BLaER1 (cell line): Measurements from ENCODE around the gene CACNA1C.
A peak's percentile ranks its signal among the peaks of the same experiment; 100 is the strongest.
"Not testable (repeated sequence)": the region's sequence is repeated elsewhere in the genome, so short reads cannot be mapped to it uniquely, and the experiment has no call there.

Source experiments
- H3K27ac ChIP-seq: shearing (Covaris generic); formaldehyde crosslinking; 2 replicates; pipeline ENCODE4 v1.8.1; 2022
- H3K27me3 ChIP-seq: shearing (Covaris generic); formaldehyde crosslinking; 2 replicates; pipeline ENCODE4 v1.8.1; 2022
- H3K36me3 ChIP-seq: shearing (Covaris generic); formaldehyde crosslinking; 2 replicates; pipeline ENCODE4 v1.8.1; 2022
- H3K4me1 ChIP-seq: shearing (Covaris generic); formaldehyde crosslinking; 2 replicates; pipeline ENCODE4 v1.8.1; 2022
- H3K4me2 ChIP-seq: shearing (Covaris generic); formaldehyde crosslinking; 2 replicates; pipeline ENCODE4 v1.8.1; 2022
- H3K4me3 ChIP-seq: shearing (Covaris generic); formaldehyde crosslinking; 2 replicates; pipeline ENCODE4 v1.8.1; 2022
- H3K9ac ChIP-seq: shearing (Covaris generic); formaldehyde crosslinking; 2 replicates; pipeline ENCODE4 v1.8.1; 2022
- H3K9me3 ChIP-seq: shearing (Covaris generic); formaldehyde crosslinking; 2 replicates; pipeline ENCODE4 v1.8.1; 2022
- H4K20me1 ChIP-seq: shearing (Covaris generic); formaldehyde crosslinking; 2 replicates; pipeline ENCODE4 v1.8.1; 2022
- Cebpa-rat ChIP-seq: shearing (Covaris generic); IDR thresholded peaks from 2 replicates; pipeline ENCODE4 v1.8.1; 2022

Gene CACNA1C

DNA sequence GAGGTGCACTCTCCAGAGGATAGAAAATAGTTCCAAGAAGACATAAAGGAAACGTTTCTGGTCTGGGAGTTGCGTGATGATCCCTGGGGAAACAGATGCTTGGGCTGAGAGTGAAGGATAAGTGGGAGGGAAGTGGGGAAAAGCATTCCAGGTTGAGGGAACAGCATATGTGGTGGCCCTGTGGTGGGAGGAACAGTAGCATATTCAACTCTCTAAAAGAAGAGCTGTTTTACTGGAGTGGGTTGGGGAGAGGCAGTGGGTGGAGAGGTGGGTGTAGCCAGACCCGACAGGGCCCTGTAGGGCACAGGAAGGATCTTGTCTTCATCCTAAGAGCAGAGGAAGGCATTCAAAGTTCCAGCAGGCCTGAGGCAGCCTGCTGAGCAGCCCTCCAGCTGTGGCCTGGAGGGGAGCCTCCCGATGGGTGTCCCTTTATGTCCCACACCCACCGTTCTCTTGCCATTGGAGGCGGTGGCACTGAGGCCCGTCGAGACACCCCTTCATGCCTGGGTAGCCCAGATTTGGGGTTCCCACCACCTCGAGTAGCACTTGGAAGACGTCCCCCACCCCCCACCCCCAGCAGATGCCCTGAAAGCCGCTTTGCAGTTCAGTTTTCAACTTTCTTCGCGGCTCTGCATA is 431.5 kb downstream of the CACNA1C start:
- H3K27ac ChIP-seq: no peak overlapping the region
- no peaks in the 10 kb centered on the region for H4K20me1 ChIP-seq
- no peaks in the 10 kb centered on the region for H3K27me3 ChIP-seq
- H3K9me3 ChIP-seq: no peaks in the 10 kb centered on the region
- peaks cover 6% of the 10 kb centered on the region; the same call in 1 of the 2 replicates for H3K4me1 ChIP-seq
- no peak overlapping the region for H3K9ac ChIP-seq
- H3K36me3 ChIP-seq: no peaks in the 10 kb centered on the region
- H3K4me2 ChIP-seq: no peak overlapping the region
- TF ChIP-seq Cebpa-rat: no peak
- H3K4me3 ChIP-seq: no peak overlapping the region

DNA sequence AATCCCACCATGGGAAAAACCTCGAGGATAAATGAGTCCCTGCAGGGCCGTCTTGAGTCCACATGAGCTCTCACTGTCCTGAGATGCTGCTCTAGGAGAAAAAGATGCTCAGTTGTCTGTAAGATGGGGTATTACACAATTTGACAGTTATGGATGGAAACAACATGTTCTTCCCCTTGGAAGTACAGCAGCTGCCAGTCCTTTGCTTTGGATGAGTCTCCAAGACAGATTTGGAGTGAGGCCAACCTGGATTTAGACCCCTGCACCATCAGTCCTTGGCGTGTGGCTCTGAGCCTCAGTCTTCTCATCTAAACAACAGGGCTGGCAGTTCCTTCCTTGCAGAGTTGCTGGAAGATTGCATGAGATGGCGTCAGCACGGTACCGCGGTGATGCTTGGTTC is 432.9 kb downstream of the CACNA1C start:
- Histone ChIP-seq H4K20me1 (no peaks in the 10 kb centered on the region), H3K4me1 (no peaks in the 10 kb centered on the region), H3K9me3 (no peaks in the 10 kb centered on the region), H3K27ac (no peak overlapping the region), H3K27me3 (no peaks in the 10 kb centered on the region), H3K36me3 (no peaks in the 10 kb centered on the region), H3K4me2 (no peak overlapping the region), H3K4me3 (no peak overlapping the region), H3K9ac (no peak overlapping the region)
- no peak for TF ChIP-seq Cebpa-rat

DNA sequence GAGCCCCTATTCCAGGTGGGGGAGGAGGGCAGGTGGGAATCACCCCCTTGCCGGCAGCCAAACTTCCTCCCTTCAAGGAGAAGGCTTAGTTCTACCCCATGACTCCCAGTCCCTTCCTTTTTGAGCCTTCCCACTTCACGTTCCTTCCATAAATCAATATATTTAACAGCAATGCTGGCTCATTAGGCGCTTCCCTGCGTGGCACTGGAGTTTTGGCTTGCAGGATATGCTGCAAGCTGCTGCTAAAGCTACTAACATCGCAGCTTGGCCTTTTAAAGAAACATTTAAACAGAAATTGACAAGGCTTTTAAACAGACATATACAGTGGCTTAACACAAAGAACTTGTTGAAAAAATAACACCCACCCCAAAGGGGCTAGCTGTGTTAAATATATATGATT is 434.0 kb downstream of the CACNA1C start:
- Histone ChIP-seq H3K4me1 (no peaks in the 10 kb centered on the region), H3K27ac (no peak overlapping the region), H3K4me3 (no peak overlapping the region), H4K20me1 (no peaks in the 10 kb centered on the region), H3K9me3 (no peaks in the 10 kb centered on the region), H3K9ac (no peak overlapping the region), H3K36me3 (no peaks in the 10 kb centered on the region), H3K4me2 (no peak overlapping the region), H3K27me3 (no peaks in the 10 kb centered on the region)
- TF ChIP-seq Cebpa-rat: no peak

DNA sequence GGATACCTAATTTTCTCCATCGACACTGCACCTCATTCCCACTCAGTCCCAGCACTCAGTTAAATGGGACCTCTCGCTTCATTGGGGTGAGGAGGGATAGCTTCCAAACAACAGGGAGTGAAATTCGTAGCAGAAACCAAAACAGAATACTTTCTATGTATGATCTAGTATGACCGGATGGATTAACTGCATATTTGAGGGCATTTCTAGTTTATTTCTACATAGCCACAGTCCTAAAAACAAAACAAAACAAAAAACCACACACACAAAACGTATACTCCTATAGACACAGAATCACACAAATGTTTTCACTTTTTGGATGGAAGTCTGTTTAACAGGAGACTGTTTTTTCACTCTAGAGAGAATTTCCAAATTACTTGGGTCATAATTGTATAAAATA is 434.5 kb downstream of the CACNA1C start:
- Histone ChIP-seq H3K9me3 (no peaks in the 10 kb centered on the region), H3K9ac (no peak overlapping the region), H3K27ac (no peak overlapping the region), H3K36me3 (no peaks in the 10 kb centered on the region), H3K27me3 (no peaks in the 10 kb centered on the region), H3K4me1 (no peaks in the 10 kb centered on the region), H3K4me2 (no peak overlapping the region), H3K4me3 (no peak overlapping the region), H4K20me1 (no peaks in the 10 kb centered on the region)
- TF ChIP-seq Cebpa-rat: no peak

DNA sequence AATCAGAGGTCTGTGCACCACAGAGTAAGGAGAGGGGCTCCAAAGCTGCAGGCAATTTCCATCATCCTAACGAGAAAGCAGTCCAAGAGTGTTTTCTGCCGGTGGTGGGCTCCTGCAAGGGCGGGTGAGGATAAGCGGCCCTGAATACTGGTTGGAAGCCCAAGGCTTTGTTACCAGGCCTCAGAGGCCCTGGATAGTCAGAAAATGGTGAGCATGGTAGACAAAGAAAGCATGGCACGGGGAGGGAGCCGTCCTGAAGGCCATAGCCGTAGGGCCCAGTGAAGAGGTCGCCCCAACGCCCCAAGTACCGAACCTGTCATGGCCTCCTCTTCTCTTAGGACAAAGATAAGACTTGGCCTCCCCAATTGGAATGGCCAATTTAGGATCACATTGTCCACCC is 435.3 kb downstream of the CACNA1C start:
- no peak overlapping the region for H3K27ac ChIP-seq
- H3K27me3 ChIP-seq: no peaks in the 10 kb centered on the region
- H3K36me3 ChIP-seq: no peaks in the 10 kb centered on the region
- no peaks in the 10 kb centered on the region for H3K4me1 ChIP-seq
- no peaks in the 10 kb centered on the region for H4K20me1 ChIP-seq
- H3K9me3 ChIP-seq: no peaks in the 10 kb centered on the region
- H3K4me3 ChIP-seq: no peak overlapping the region
- H3K9ac ChIP-seq: no peak overlapping the region
- TF ChIP-seq Cebpa-rat: no peak
- H3K4me2 ChIP-seq: no peak overlapping the region

DNA sequence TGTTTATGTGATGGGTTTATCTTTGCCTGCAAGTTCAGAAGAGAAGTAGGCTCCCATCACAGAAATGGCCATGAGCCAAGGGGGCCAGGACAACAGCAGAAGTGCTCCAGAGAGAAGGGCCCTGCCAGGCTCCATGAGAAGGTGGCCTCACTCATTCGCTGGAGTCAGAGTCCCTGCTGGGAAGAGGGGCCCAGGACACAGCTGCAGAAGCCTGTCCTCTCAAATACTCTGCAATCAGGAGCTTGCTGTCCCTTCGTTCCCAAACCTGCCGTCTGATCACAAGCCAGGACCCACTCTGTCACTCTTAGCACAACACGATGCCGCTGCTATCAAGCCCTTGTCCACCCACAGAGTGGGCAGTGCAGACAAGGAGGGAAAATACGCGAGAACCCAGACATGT is 435.8 kb downstream of the CACNA1C start:
- no peaks in the 10 kb centered on the region for H4K20me1 ChIP-seq
- H3K27me3 ChIP-seq: no peaks in the 10 kb centered on the region
- H3K9me3 ChIP-seq: no peaks in the 10 kb centered on the region
- no peak for TF ChIP-seq Cebpa-rat
- no peak overlapping the region for H3K4me3 ChIP-seq
- no peak overlapping the region for H3K27ac ChIP-seq
- H3K4me2 ChIP-seq: no peak overlapping the region
- H3K9ac ChIP-seq: no peak overlapping the region
- no peaks in the 10 kb centered on the region for H3K4me1 ChIP-seq
- no peaks in the 10 kb centered on the region for H3K36me3 ChIP-seq

DNA sequence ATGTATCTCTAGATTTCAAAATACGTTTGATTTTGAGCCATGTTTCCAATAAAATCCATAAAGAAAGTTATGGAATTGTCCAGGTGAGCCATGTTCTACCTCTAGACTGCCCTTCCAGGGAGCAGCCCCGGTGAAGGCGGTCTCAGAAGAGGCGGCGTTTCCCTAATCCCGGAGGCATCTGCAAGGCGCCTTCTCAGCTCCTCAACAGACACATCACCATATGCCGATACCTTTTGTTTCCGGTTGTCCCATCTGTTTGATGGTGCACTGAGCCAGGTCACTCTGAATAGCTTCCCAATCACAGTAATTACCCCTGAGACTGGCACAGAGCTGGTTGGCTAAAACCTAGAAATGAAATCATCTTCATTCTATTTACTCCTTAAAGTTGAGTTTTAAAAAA is 436.5 kb downstream of the CACNA1C start:
- Histone ChIP-seq H3K9me3 (no peaks in the 10 kb centered on the region), H3K36me3 (no peaks in the 10 kb centered on the region), H3K4me3 (no peak overlapping the region), H3K4me2 (no peak overlapping the region), H3K4me1 (no peaks in the 10 kb centered on the region), H3K27ac (no peak overlapping the region), H3K9ac (no peak overlapping the region), H3K27me3 (no peaks in the 10 kb centered on the region), H4K20me1 (no peaks in the 10 kb centered on the region)
- TF ChIP-seq Cebpa-rat: no peak

DNA sequence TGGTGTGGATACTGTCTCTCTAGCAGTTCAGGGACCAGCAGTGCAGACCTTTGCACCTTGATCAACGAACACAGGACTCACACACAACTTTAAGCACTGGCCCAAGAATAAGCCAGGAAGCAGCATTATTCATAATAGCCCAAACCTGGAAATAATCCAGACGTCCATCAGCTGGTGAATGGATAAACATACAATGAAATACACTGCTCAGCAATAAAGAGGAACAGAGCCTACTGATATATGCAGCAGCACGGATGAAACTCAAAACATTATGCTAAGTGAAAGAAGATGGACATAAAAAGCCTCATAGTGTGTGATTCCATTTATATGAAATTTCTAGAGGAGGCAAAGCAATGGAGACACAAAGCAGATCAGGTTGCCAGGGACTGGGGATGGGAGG is 438.0 kb downstream of the CACNA1C start:
- H3K4me3 ChIP-seq: no peak overlapping the region
- no peaks in the 10 kb centered on the region for H3K27me3 ChIP-seq
- H3K36me3 ChIP-seq: no peaks in the 10 kb centered on the region
- no peaks in the 10 kb centered on the region for H3K9me3 ChIP-seq
- H3K27ac ChIP-seq: no peak overlapping the region
- peaks cover 8% of the 10 kb centered on the region; the same call in 1 of the 2 replicates for H3K4me1 ChIP-seq
- no peaks in the 10 kb centered on the region for H4K20me1 ChIP-seq
- no peak overlapping the region for H3K4me2 ChIP-seq
- no peak for TF ChIP-seq Cebpa-rat
- H3K9ac ChIP-seq: no peak overlapping the region

DNA sequence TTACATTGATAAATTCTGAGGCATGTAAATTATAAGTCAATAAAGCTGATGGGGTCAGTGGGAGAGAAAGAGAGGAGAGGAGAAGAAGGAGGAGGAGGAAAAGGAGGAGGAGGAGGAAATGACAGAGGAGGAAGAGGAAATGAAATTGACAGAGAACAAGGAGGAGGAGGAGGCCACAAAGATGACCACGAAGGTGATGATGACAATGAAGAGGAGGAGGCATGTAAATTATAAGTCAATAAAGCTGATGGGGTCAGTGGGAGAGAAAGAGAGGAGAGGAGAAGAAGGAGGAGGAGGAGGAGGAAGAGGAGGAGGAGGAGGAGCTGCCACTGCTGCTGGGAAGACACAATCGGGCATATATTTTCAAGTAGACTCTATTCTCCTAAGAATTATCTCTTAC is 438.6 kb downstream of the CACNA1C start:
- H3K4me1 ChIP-seq, H3K36me3 ChIP-seq, H3K27me3 ChIP-seq, H4K20me1 ChIP-seq, H3K9me3 ChIP-seq, H3K27ac ChIP-seq, H3K9ac ChIP-seq, H3K4me3 ChIP-seq: not testable (repeated sequence)
- H3K4me2 ChIP-seq: peak overlapping the region; percentile 21; the same call in 1 of the 2 replicates

DNA sequence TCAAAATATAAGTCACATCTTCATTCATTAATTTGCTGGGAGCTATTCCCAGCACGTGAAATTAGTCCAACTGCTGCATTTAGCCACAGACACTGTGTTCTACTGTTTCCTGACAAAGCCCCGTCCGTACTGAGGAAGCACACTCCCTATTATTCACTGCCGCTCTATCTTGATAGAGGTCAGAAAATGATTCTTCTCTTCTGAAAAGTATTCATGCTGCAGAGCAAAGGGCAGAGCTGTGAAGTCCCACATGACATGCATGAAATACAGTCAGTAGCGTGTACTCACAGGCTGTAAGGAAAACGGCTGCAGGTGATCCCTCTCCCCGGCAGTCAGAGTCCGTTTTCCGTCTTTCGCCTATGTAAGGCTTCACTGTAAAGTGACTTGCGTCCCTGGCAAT is 439.4 kb downstream of the CACNA1C start:
- Histone ChIP-seq H3K9me3 (no peaks in the 10 kb centered on the region), H3K36me3 (no peaks in the 10 kb centered on the region), H3K4me3 (no peak overlapping the region), H3K4me1 (peaks cover 8% of the 10 kb centered on the region; the same call in 1 of the 2 replicates), H3K9ac (no peak overlapping the region), H3K27ac (no peak overlapping the region), H3K27me3 (no peaks in the 10 kb centered on the region), H4K20me1 (no peaks in the 10 kb centered on the region), H3K4me2 (no peak overlapping the region)
- no peak for TF ChIP-seq Cebpa-rat

DNA sequence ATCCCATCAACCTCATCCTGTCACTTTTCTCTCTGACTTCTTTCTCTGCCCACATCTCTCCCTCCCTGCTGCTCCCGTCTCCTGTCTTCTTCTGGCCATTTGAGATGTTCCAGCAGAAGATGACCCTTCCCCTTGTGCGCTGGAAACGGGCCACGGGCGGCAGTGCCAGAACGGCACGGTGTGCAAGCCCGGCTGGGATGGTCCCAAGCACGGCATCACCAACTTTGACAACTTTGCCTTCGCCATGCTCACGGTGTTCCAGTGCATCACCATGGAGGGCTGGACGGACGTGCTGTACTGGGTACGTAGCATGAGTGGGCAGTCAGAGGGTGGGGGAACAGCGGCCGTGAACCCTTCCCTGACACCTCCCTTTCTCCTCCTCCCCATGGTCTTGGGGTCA is 440.3 kb downstream of the CACNA1C start:
- no peaks in the 10 kb centered on the region for H3K36me3 ChIP-seq
- no peak for TF ChIP-seq Cebpa-rat
- no peak overlapping the region for H3K4me2 ChIP-seq
- no peak overlapping the region for H3K4me3 ChIP-seq
- H3K4me1 ChIP-seq: peaks cover 8% of the 10 kb centered on the region; the same call in 1 of the 2 replicates
- H4K20me1 ChIP-seq: no peaks in the 10 kb centered on the region
- no peak overlapping the region for H3K27ac ChIP-seq
- no peaks in the 10 kb centered on the region for H3K27me3 ChIP-seq
- no peak overlapping the region for H3K9ac ChIP-seq
- no peaks in the 10 kb centered on the region for H3K9me3 ChIP-seq
